Chondrocyte (in vitro differentiated cells): ENCODE measurements around the gene FAM193A. TPM values are rescaled to one million over a fixed set of nuclear protein-coding genes. Genes with fewer than 3 reads are reported as not detected.

Experiments
- DNase-seq: peaks from one replicate; pipeline ENCODE4 v3.0.0; 2021; ENCODE audit warnings: mixed read lengths, low spot score
- H3K27ac Mint-ChIP-seq: one replicate; pipeline ENCODE4 v1.8.0; 2021; ENCODE audit warnings: mild to moderate bottlenecking, moderate library complexity, mixed read lengths; ENCODE audit not compliant: unreplicated experiment
- H3K27me3 Mint-ChIP-seq: 2 replicates; pipeline ENCODE4 v1.8.0; 2021; ENCODE audit warnings: low read depth, mixed read lengths
- H3K36me3 Mint-ChIP-seq: 2 replicates; pipeline ENCODE4 v1.8.0; 2021; ENCODE audit warnings: low read depth, mixed read lengths
- H3K4me1 Mint-ChIP-seq: 2 replicates; pipeline ENCODE4 v1.8.0; 2021; ENCODE audit warnings: low read depth, mild to moderate bottlenecking, mixed read lengths
- H3K4me3 Mint-ChIP-seq: one replicate; pipeline ENCODE4 v1.8.0; 2021; ENCODE audit warnings: mild to moderate bottlenecking, moderate library complexity, mixed read lengths; ENCODE audit not compliant: unreplicated experiment
- H3K9me3 Mint-ChIP-seq: 2 replicates; pipeline ENCODE4 v1.8.0; 2021; ENCODE audit warnings: low read depth, mixed read lengths
- CTCF ChIP-seq: fragments of 200-600 bp; sonication (generic); IDR thresholded peaks from 2 replicates; pipeline ENCODE4 v1.5.0; 2021; ENCODE audit warnings: antibody characterized with exemption, mild to moderate bottlenecking, moderate library complexity
- total RNA-seq: library from RNA; stranded (reverse); gene quantifications from 3 replicates; pipeline ENCODE4 v1.2.1, GENCODE V29; 2021

The FAM193A gene
- total RNA-seq, 1 donor from 2014 or later: 24.9 TPM

- Mint-ChIP-seq H3K4me3 (no peak overlapping the region), H3K27me3 (no peaks in the 10 kb centered on the region), H3K27ac (no peak overlapping the region), H3K4me1 (peaks cover 4% of the 10 kb centered on the region), H3K9me3 (no peaks in the 10 kb centered on the region), H3K36me3 (peaks cover 39% of the 10 kb centered on the region)
- DNase-seq: no peak
- no peak for TF ChIP-seq CTCF
Observed at GRCh38 chr4:2702770-2703169, 166.3 kb downstream of the FAM193A start.

GRCh38 chr4:2712261-2712842 is 175.9 kb downstream of the FAM193A start:
- Mint-ChIP-seq H3K36me3 (peaks cover 20% of the 10 kb centered on the region), H3K4me3 (no peak overlapping the region), H3K27me3 (no peaks in the 10 kb centered on the region), H3K27ac (peak overlapping the region; percentile 61), H3K9me3 (peaks cover 3% of the 10 kb centered on the region), H3K4me1 (peaks cover 31% of the 10 kb centered on the region)
- peak; percentile 70 for TF ChIP-seq CTCF
- DNase-seq: no peak

GRCh38 chr4:2713337-2713736 is 176.9 kb downstream of the FAM193A start:
- H3K27ac Mint-ChIP-seq: peak overlapping the region; percentile 94
- H3K9me3 Mint-ChIP-seq: peaks cover 3% of the 10 kb centered on the region
- no peak overlapping the region for H3K4me3 Mint-ChIP-seq
- H3K4me1 Mint-ChIP-seq: peaks cover 31% of the 10 kb centered on the region
- no peaks in the 10 kb centered on the region for H3K27me3 Mint-ChIP-seq
- H3K36me3 Mint-ChIP-seq: peaks cover 18% of the 10 kb centered on the region
- DNase-seq: no peak
- no peak for TF ChIP-seq CTCF

- Mint-ChIP-seq H3K4me1 (peaks cover 31% of the 10 kb centered on the region), H3K36me3 (peaks cover 23% of the 10 kb centered on the region), H3K27me3 (no peaks in the 10 kb centered on the region), H3K4me3 (peak overlapping the region; percentile 37), H3K27ac (peak overlapping the region; percentile 94), H3K9me3 (peaks cover 3% of the 10 kb centered on the region)
- TF ChIP-seq CTCF: peak; percentile 40
- DNase-seq: no peak
Observed at GRCh38 chr4:2714061-2714770, 177.8 kb downstream of the FAM193A start.

GRCh38 chr4:2714918-2715317 is 178.5 kb downstream of the FAM193A start:
- peak; percentile 4 for DNase-seq
- Mint-ChIP-seq H3K36me3 (peaks cover 23% of the 10 kb centered on the region), H3K4me1 (peaks cover 31% of the 10 kb centered on the region), H3K9me3 (peaks cover 3% of the 10 kb centered on the region), H3K27me3 (no peaks in the 10 kb centered on the region), H3K27ac (peak overlapping the region; percentile 94), H3K4me3 (no peak overlapping the region)
- TF ChIP-seq CTCF: no peak
